H1 (cell line): Measurements from ENCODE around the gene PIK3R5. TPM values are rescaled to one million over a fixed set of nuclear protein-coding genes. Genes with fewer than 3 reads are reported as not detected.

Source experiments
- POLR2AphosphoS5 ChIP-seq: IDR thresholded peaks from 2 replicates; pipeline ENCODE4 v1.6.1; 2011; ENCODE audit warnings: low read depth, low read length
- polyA plus RNA-seq, 7 experiments: library from polyadenylated mRNA; depleted of rRNA in 3 of 7; stranded (reverse) in 5 of 7; unstranded in 2 of 7; fragments of >200 nt in 5 of 7; fragments of 200-250 nt in 2 of 7; gene quantifications; 1 replicate in 5 of 7; 2 replicates in 1 of 7; 4 replicates in 1 of 7; pipeline versions ENCODE4 v1.2.1 to v1.2.3, GENCODE V29; 2011 to 2013; ENCODE audit warnings: missing spikeins in 2 of 7, mixed read lengths in 2 of 7
- total RNA-seq: library from RNA; stranded (reverse); fragmentation: NEBNext Ultra II Directional; extraction: Animal tissue kit (Norgen Biotek cat#: 25700); gene quantifications from 2 replicates; pipeline ENCODE4 v1.2.1, GENCODE V29; 2021

Gene PIK3R5
- total and polyA plus RNA-seq, 2 of the 8 experiments (the other 6 are each of a cell fraction or from before 2014, with no cell fraction given) = 2.7 to 4.3 TPM

DNA sequence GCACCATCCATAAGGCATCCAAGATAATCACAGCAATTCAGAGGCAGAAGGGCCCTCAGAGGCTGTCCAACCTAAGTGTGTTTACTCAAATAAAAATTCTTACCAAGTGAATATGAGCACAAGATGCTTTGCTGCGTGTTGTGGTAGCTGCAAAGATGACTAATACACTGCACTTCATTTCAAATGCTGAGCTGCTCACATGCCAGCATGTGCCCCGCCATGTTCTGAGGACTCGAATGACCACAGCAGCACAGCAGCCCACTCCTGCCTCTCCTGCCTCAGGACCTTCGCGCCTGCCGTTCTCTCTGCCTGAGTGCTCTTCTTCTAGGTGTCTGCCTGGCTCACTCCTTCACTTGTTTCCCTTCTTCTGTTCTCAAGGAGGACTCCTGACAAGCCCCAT lies 19.0 kb downstream of the PIK3R5 start (continued):
- TF ChIP-seq POLR2AphosphoS5 = no peak
